ENCODE data around the gene CERCAM.

GRCh38 chr9:128374221-128374675 lies 46.4 kb upstream of the CERCAM start:
- TF ChIP-seq CTCF (IDR thresholded peaks at IDR 0.05; ENCODE audit: poor library complexity) (no peak), EZH2 (IDR thresholded peaks at IDR 0.05; ENCODE audit: borderline replicate concordance) (no peak)
